H9 (cell line): ENCODE results near the gene NXPH1. TPM values are rescaled to one million over a fixed set of nuclear protein-coding genes. Genes with fewer than 3 reads are reported as not detected.

Source experiments
- DNase-seq: peaks from one replicate; pipeline ENCODE4 v3.0.0-alpha.2; 2017
- H2AFZ ChIP-seq: one replicate; pipeline ENCODE4 v1.6.1; 2013; ENCODE audit warnings: mild to moderate bottlenecking, low read length, control low read depth, moderate library complexity
- H2AK5ac ChIP-seq: 2 replicates; pipeline ENCODE4 v1.6.1; 2013; ENCODE audit warnings: low read length, control low read depth, mixed read lengths; ENCODE audit not compliant: insufficient read length
- H2BK120ac ChIP-seq: one replicate; pipeline ENCODE4 v1.6.1; 2013; ENCODE audit warnings: low read depth, mild to moderate bottlenecking, low read length, control low read depth, inconsistent platforms; ENCODE audit not compliant: poor library complexity, severe bottlenecking
- H2BK12ac ChIP-seq: 2 replicates; pipeline ENCODE4 v1.6.1; 2013; ENCODE audit warnings: low read length, control low read depth, mixed read lengths, low read depth; ENCODE audit not compliant: insufficient read length
- H2BK15ac ChIP-seq: 2 replicates; pipeline ENCODE4 v1.6.1; 2013; ENCODE audit warnings: low read depth, low read length, control low read depth
- H2BK20ac ChIP-seq: one replicate; pipeline ENCODE4 v1.6.1; 2013; ENCODE audit warnings: low read depth, mild to moderate bottlenecking, low read length, control low read depth, inconsistent platforms; ENCODE audit not compliant: poor library complexity, severe bottlenecking
- H2BK5ac ChIP-seq: 2 replicates; pipeline ENCODE4 v1.6.1; 2013; ENCODE audit warnings: low read length, control low read depth, mixed read lengths; ENCODE audit not compliant: insufficient read length
- H3K14ac ChIP-seq: 2 replicates; pipeline ENCODE4 v1.6.1; 2013; ENCODE audit warnings: low read length, control low read depth; ENCODE audit not compliant: insufficient read depth
- H3K18ac ChIP-seq: 2 replicates; pipeline ENCODE4 v1.6.1; 2013; ENCODE audit warnings: low read depth, mild to moderate bottlenecking, mixed read lengths, low read length, control low read depth; ENCODE audit not compliant: insufficient read length
- H3K23ac ChIP-seq: 2 replicates; pipeline ENCODE4 v1.6.1; 2013; ENCODE audit warnings: low read length, control low read depth, mixed read lengths, low read depth; ENCODE audit not compliant: insufficient read length
- H3K23me2 ChIP-seq: 2 replicates; pipeline ENCODE4 v1.6.1; 2013; ENCODE audit warnings: low read depth, mild to moderate bottlenecking, mixed read lengths, low read length, control low read depth; ENCODE audit not compliant: insufficient read length, poor library complexity, severe bottlenecking
- H3K27ac ChIP-seq: 2 replicates; pipeline ENCODE4 v1.5.1; 2013; ENCODE audit warnings: low read length, control low read depth, mixed read lengths, low read depth; ENCODE audit not compliant: insufficient read length
- H3K27me3 ChIP-seq: 2 replicates; pipeline ENCODE4 v1.6.1; 2013; ENCODE audit warnings: low read length, control low read depth, inconsistent platforms; ENCODE audit not compliant: insufficient read depth
- H3K4ac ChIP-seq: 2 replicates; pipeline ENCODE4 v1.6.1; 2013; ENCODE audit warnings: low read depth, mild to moderate bottlenecking, control low read depth, inconsistent platforms, low read length, moderate library complexity
- H3K4me1 ChIP-seq: 2 replicates; pipeline ENCODE4 v1.6.1; 2013; ENCODE audit warnings: low read length, control low read depth, inconsistent platforms; ENCODE audit not compliant: insufficient read depth
- H3K4me2 ChIP-seq: 2 replicates; pipeline ENCODE4 v1.6.1; 2013; ENCODE audit warnings: low read length, control low read depth, mixed read lengths; ENCODE audit not compliant: insufficient read length, insufficient read depth
- H3K56ac ChIP-seq: 2 replicates; pipeline ENCODE4 v1.6.1; 2013; ENCODE audit warnings: low read depth, mild to moderate bottlenecking, mixed read lengths, low read length, control low read depth; ENCODE audit not compliant: insufficient read length
- H3K79me1 ChIP-seq: 2 replicates; pipeline ENCODE4 v1.6.1; 2013; ENCODE audit warnings: low read depth, mild to moderate bottlenecking, moderate library complexity, low read length, control low read depth, inconsistent platforms; ENCODE audit not compliant: insufficient read depth, poor library complexity, severe bottlenecking
- H3K79me2 ChIP-seq: 2 replicates; pipeline ENCODE4 v1.6.1; 2013; ENCODE audit warnings: low read length, control low read depth, inconsistent platforms; ENCODE audit not compliant: insufficient read depth
- H3K9ac ChIP-seq: 2 replicates; pipeline ENCODE4 v1.6.1; 2013; ENCODE audit warnings: low read length, control low read depth, mixed read lengths; ENCODE audit not compliant: insufficient read length; ENCODE audit errors: extremely low read depth
- H3K9me3 ChIP-seq: one replicate; pipeline ENCODE4 v1.6.1; 2013; ENCODE audit warnings: low read depth, low read length, inconsistent platforms; ENCODE audit not compliant: control insufficient read depth
- H3T11ph ChIP-seq: one replicate; pipeline ENCODE4 v1.6.1; 2013; ENCODE audit warnings: mild to moderate bottlenecking, low read length, control low read depth, inconsistent platforms
- H4K20me1 ChIP-seq: one replicate; pipeline ENCODE4 v1.6.1; 2013; ENCODE audit not compliant: control insufficient read depth, insufficient read length, insufficient read depth
- H4K5ac ChIP-seq: 2 replicates; pipeline ENCODE4 v1.6.1; 2013; ENCODE audit warnings: low read depth, mild to moderate bottlenecking, mixed read lengths, low read length, control low read depth; ENCODE audit not compliant: insufficient read length
- H4K8ac ChIP-seq: replicated peaks from 2 replicates; pipeline ENCODE4 v1.6.1; 2013; ENCODE audit warnings: low read length, control low read depth, mixed read lengths, low read depth; ENCODE audit not compliant: insufficient read length
- H4K91ac ChIP-seq: 2 replicates; pipeline ENCODE4 v1.6.1; 2013; ENCODE audit warnings: low read depth, mild to moderate bottlenecking, moderate library complexity, mixed read lengths, low read length, control low read depth; ENCODE audit not compliant: insufficient read length
- H3K27ac Mint-ChIP-seq, 3 experiments: 2 replicates in 2 of 3; 3 replicates in 1 of 3; pipeline ENCODE4 v1.8.0; 2020 to 2021; ENCODE audit warnings: mixed read lengths in 3 of 3, mild to moderate bottlenecking in 1 of 3, moderate library complexity in 1 of 3
- H3K27me3 Mint-ChIP-seq: 2 replicates; pipeline ENCODE4 v1.8.0; 2021; ENCODE audit warnings: low read depth, mild to moderate bottlenecking, moderate library complexity, mixed read lengths
- H3K36me3 Mint-ChIP-seq, 3 experiments: 2 replicates in 2 of 3; 3 replicates in 1 of 3; pipeline ENCODE4 v1.8.0; 2020 to 2021; ENCODE audit warnings: low read depth in 3 of 3, mixed read lengths in 3 of 3; ENCODE audit not compliant: insufficient read depth in 1 of 3
- H3K4me1 Mint-ChIP-seq, 2 experiments: 2 replicates each; pipeline ENCODE4 v1.8.0; 2020; ENCODE audit warnings: mixed read lengths in 2 of 2
- H3K4me3 Mint-ChIP-seq, 2 experiments: 2 replicates in 1 of 2; 3 replicates in 1 of 2; pipeline ENCODE4 v1.8.0; 2020 to 2021; ENCODE audit warnings: mild to moderate bottlenecking in 2 of 2, mixed read lengths in 2 of 2, moderate library complexity in 1 of 2
- H3K9me3 Mint-ChIP-seq, 2 experiments: 2 replicates in 1 of 2; 3 replicates in 1 of 2; pipeline ENCODE4 v1.8.0; 2020; ENCODE audit warnings: mild to moderate bottlenecking in 2 of 2, mixed read lengths in 2 of 2, moderate library complexity in 1 of 2
- WGBS: extraction: QIAGEN DNeasy Blood & Tissue Kit; methylation state at CpG from one replicate; pipeline ENCODE4 v1.1.7; 2013; ENCODE audit warnings: missing lambda C conversion rate, low lambda C conversion rate, mixed read lengths; ENCODE audit not compliant: insufficient read length; ENCODE audit errors: extremely low coverage; 5-methylcytosine and 5-hydroxymethylcytosine counted together
- total RNA-seq: library from RNA; stranded (reverse); gene quantifications from 2 replicates; pipeline ENCODE4 v1.2.1, GENCODE V29; 2021
- TF ChIP-seq, protein P1 (sequence below): fragments of 200-600 bp; sonication (generic); conservative IDR thresholded peaks from 3 replicates; pipeline ENCODE4 v1.8.0; 2021; ENCODE audit warnings: antibody characterized with exemption, mild to moderate bottlenecking

The NXPH1 gene
- total RNA-seq, 1 experiment from 2014 or later: 0.15 TPM

GRCh38 chr7:8444468-8444769 lies 11.0 kb downstream of the NXPH1 start:
- peak overlapping the region; percentile 59 for H3K4me2 ChIP-seq
- H2BK120ac ChIP-seq: no peak overlapping the region
- no CpG with 5 or more reads among the region's 7 CpGs for WGBS
- no peaks in the 10 kb centered on the region for H3K4me1 ChIP-seq
- H3K23me2 ChIP-seq: peaks cover 35% of the 10 kb centered on the region
- Mint-ChIP-seq H3K4me3 (peak overlapping the region; percentile 71 to 90; a peak in 4 of 5 replicates), H3K27ac (no peak overlapping the region), H3K4me1 (peaks cover 34% of the 10 kb centered on the region in 2 experiments), H3K9me3 (peaks cover 0 to 3% of the 10 kb centered on the region in 2 experiments; a peak in 1 of 5 replicates), H3K36me3 (no peaks in the 10 kb centered on the region), H3K27me3 (peaks cover 74% of the 10 kb centered on the region)
- TF ChIP-seq, protein P1, sequence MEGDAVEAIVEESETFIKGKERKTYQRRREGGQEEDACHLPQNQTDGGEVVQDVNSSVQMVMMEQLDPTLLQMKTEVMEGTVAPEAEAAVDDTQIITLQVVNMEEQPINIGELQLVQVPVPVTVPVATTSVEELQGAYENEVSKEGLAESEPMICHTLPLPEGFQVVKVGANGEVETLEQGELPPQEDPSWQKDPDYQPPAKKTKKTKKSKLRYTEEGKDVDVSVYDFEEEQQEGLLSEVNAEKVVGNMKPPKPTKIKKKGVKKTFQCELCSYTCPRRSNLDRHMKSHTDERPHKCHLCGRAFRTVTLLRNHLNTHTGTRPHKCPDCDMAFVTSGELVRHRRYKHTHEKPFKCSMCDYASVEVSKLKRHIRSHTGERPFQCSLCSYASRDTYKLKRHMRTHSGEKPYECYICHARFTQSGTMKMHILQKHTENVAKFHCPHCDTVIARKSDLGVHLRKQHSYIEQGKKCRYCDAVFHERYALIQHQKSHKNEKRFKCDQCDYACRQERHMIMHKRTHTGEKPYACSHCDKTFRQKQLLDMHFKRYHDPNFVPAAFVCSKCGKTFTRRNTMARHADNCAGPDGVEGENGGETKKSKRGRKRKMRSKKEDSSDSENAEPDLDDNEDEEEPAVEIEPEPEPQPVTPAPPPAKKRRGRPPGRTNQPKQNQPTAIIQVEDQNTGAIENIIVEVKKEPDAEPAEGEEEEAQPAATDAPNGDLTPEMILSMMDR: no peak
- no peak overlapping the region for H3K56ac ChIP-seq
- no peak overlapping the region for H2BK12ac ChIP-seq
- no peaks in the 10 kb centered on the region for H3K79me2 ChIP-seq
- no peak overlapping the region for H3T11ph ChIP-seq
- no peaks in the 10 kb centered on the region for H3K9me3 ChIP-seq
- no peak overlapping the region for H4K91ac ChIP-seq
- no peak overlapping the region for H3K18ac ChIP-seq
- no peak overlapping the region for H2AFZ ChIP-seq
- no peaks in the 10 kb centered on the region for H4K20me1 ChIP-seq
- H2BK15ac ChIP-seq: no peak overlapping the region
- no peaks in the 10 kb centered on the region for H3K79me1 ChIP-seq
- no peak overlapping the region for H2BK20ac ChIP-seq
- no peak overlapping the region for H3K27ac ChIP-seq
- no peak overlapping the region for H2BK5ac ChIP-seq
- H3K9ac ChIP-seq: no peak overlapping the region
- no peak overlapping the region for H3K4ac ChIP-seq
- H3K14ac ChIP-seq: no peak overlapping the region
- no peak overlapping the region for H4K8ac ChIP-seq
- no peak overlapping the region for H4K5ac ChIP-seq
- H3K27me3 ChIP-seq: peaks cover 29% of the 10 kb centered on the region; the same call in 1 of the 2 replicates
- DNase-seq: no peak
- H2AK5ac ChIP-seq: no peak overlapping the region
- no peak overlapping the region for H3K23ac ChIP-seq
